GM23248 (cell line): Measurements from ENCODE around the gene SPATA2L.

ENCODE experiments used
- EZH2 ChIP-seq: fragments of 200-600 bp; sonication (generic); IDR thresholded peaks from 2 replicates; pipeline ENCODE4 v1.6.1; 2018; ENCODE audit warnings: antibody characterized with exemption, mild to moderate bottlenecking; ENCODE audit not compliant: insufficient read depth, poor library complexity, severe bottlenecking
- EZH2phosphoT487 ChIP-seq: fragments of 200-600 bp; sonication (generic); IDR thresholded peaks from 2 replicates; pipeline ENCODE4 v1.6.1; 2018; ENCODE audit warnings: antibody characterized with exemption, moderate library complexity, mild to moderate bottlenecking, low read depth; ENCODE audit not compliant: insufficient read depth

GRCh38 chr16:89678258-89678657, 23.2 kb downstream of the SPATA2L start:
- TF ChIP-seq EZH2 (no peak), EZH2phosphoT487 (no peak)
